HuH-7.5 (cell line): ENCODE data around the gene TRIM16.
"Not testable (repeated sequence)": the region's sequence is repeated elsewhere in the genome, so short reads cannot be mapped to it uniquely, and the experiment has no call there.

Experiments used
- DNase-seq: peaks from one replicate; pipeline ENCODE4 v3.0.0; 2011; ENCODE audit warnings: low spot score

The TRIM16 gene

DNA sequence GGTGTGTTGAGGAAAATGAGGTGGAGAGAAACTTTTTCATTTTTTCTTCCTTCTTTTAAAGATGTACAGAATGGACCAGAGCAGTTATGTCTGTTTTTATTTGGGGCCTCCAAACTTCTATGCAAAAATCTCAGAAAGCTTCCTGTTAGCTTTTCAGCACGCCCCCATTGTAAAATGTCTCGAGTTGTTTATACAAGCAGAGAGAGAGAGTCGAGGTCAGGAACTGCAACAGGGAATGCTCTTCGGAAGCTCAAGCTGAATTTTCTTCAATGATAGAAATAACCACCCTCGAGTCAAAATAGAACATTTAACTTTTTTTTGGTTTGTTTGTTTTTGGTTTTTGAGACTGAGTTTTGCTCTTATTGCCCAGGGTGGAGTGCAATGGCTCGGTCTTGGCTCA, 68.3 kb downstream of the TRIM16 start:
- not testable (repeated sequence) for DNase-seq

- DNase-seq = not testable (repeated sequence)
Measured at GRCh38 chr17:15613111-15613510, 71.0 kb downstream of the TRIM16 start.

DNA sequence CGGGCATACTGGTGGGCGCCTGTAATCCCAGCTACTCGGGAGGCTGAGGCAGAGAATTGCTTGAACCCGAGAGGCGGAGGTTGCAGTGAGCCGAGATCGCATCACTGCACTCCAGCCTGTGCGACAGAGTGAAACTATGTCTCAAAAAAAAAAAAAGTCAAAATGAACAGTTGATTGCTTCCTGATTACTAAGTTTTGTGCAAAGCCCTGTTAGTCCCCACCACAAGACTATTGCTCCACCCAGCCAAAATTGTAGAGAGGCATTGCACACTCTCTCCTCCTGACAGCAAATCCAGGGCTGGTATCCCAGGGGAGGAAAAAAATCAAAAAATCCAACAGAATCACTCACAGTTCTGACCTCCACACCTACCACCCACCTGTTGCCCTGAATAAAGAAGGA, 91.2 kb downstream of the TRIM16 start:
- not testable (repeated sequence) for DNase-seq

DNA sequence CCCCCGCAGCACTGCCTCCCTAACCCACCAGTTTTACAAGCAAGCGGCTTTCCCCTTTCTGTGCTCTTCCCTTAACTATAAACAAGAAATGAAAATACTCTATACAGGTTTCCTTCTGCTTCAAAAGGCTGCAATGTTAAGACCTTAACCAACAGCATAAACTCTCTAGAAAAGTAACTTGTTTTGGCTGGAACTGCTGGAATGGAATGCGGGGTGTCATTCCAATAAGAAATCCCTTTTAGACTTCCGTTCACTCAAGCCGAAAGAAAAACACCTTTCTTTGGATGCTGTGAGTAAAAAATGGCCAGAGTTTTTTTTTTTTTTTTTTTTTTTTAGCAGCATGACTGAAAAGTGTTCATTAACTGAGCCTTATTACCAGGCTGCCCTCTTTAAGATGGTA, 92.1 kb downstream of the TRIM16 start:
- not testable (repeated sequence) for DNase-seq

- not testable (repeated sequence) for DNase-seq
Measured at GRCh38 chr17:15590844-15591243, 93.3 kb downstream of the TRIM16 start.

DNA sequence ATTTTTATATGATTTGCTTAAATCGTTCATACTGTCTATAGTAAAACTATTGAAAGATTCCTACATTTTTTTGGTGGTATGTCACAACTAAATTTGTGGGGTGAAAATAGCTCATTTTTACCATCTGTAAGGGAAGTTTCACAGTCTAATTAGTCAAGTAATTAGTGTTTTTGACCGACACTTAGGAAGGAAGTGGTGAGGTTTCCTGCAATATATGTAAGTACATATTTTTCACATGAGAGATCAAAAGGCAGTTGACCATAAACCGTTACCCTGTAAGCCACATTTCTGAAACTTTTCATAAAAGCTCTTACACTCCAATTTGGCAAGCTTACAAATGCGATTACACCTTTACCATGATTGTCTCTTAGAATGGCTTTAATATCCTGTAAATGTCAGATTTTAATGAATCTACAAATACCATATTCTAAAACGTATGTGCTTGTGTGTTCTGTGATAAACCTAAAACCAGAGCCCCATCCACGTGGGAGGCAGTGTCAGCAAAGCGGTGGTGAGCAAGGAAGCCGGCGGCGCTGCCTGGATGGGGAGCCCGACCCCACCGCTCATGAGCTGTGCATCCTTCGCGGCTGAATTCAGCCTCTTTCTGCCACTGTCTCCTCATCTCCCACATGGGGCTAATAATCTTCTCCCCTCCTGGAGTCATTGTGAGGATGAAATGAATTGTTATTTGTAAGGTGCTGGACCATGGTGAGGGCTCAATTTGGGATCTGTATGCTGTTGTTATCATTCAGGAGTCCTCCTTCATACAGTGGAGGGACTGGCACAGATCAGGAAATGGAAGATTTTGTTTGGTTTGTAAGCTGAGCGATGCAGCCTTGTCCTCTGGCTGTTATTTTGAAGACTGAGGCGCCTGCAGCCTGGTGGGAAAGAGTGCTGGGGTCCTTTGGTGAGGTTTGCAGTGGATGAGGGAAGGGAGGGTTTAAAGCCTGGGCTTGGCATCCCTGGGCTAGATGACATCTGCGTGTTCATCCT, 94.3 kb downstream of the TRIM16 start:
- not testable (repeated sequence) for DNase-seq

GRCh38 chr17:15588017-15588416, 96.1 kb downstream of the TRIM16 start:
- DNase-seq = not testable (repeated sequence)

GRCh38 chr17:15583313-15583712, 100.8 kb downstream of the TRIM16 start:
- DNase-seq = not testable (repeated sequence)

- not testable (repeated sequence) for DNase-seq
Measured at GRCh38 chr17:15581462-15581861, 102.6 kb downstream of the TRIM16 start.
